ENCODE results near the gene MEGF9.

GRCh38 chr9:120680161-120680560 lies 34.1 kb downstream of the MEGF9 start:
- TF ChIP-seq CTCF (IDR thresholded peaks at IDR 0.05) (no peak), POLR2A (IDR thresholded peaks at IDR 0.05) (no peak)
